Measurements from ENCODE around the gene CD52.
A peak's percentile ranks its signal among the peaks of the same experiment; 100 is the strongest.
"Not testable (repeated sequence)": the region's sequence is repeated elsewhere in the genome, so short reads cannot be mapped to it uniquely, and the experiment has no call there.

Gene CD52

GRCh38 chr1:26287033-26287711 is 30.6 kb upstream of the CD52 start:
- H3K4me1 ChIP-seq (ENCODE audit: control insufficient read depth, insufficient read depth, low read length), result no peaks in the 10 kb centered on the region
- no peaks in the 10 kb centered on the region for H3K36me3 ChIP-seq (ENCODE audit: control insufficient read depth, insufficient read depth, low read length)
- no peaks in the 10 kb centered on the region for H3K27me3 ChIP-seq (ENCODE audit: control insufficient read depth, insufficient read depth, low read length)
- H3K27ac ChIP-seq (ENCODE audit: low read depth, low read length), result peak overlapping the region; percentile 38
- H3K9ac ChIP-seq (ENCODE audit: low read length), result no peak overlapping the region
- no peak overlapping the region for H3K4me3 ChIP-seq (ENCODE audit: low read length)

- Histone ChIP-seq H3K36me3 (ENCODE audit: control insufficient read depth, insufficient read depth, low read length) (no peaks in the 10 kb centered on the region), H3K27me3 (ENCODE audit: control insufficient read depth, insufficient read depth, low read length) (no peaks in the 10 kb centered on the region), H3K27ac (ENCODE audit: low read depth, low read length) (no peak overlapping the region), H3K9ac (ENCODE audit: low read length) (no peak overlapping the region), H3K4me1 (ENCODE audit: control insufficient read depth, insufficient read depth, low read length) (no peaks in the 10 kb centered on the region), H3K4me3 (ENCODE audit: low read length) (no peak overlapping the region)
Measured at GRCh38 chr1:26287811-26288210, 29.9 kb upstream of the CD52 start.

GRCh38 chr1:26288311-26288941 is 29.3 kb upstream of the CD52 start:
- no peak overlapping the region for H3K27ac ChIP-seq (ENCODE audit: low read depth, low read length)

GRCh38 chr1:26289158-26290059 is 28.3 kb upstream of the CD52 start:
- Histone ChIP-seq H3K36me3 (ENCODE audit: control insufficient read depth, insufficient read depth, low read length) (no peaks in the 10 kb centered on the region), H3K9ac (ENCODE audit: low read length) (no peak overlapping the region), H3K4me3 (ENCODE audit: low read length) (no peak overlapping the region), H3K27me3 (ENCODE audit: control insufficient read depth, insufficient read depth, low read length) (no peaks in the 10 kb centered on the region), H3K27ac (ENCODE audit: low read depth, low read length) (no peak overlapping the region), H3K4me1 (ENCODE audit: control insufficient read depth, insufficient read depth, low read length) (no peaks in the 10 kb centered on the region)

More at GRCh38 chr1:26288311-26288941, 29.3 kb upstream of the CD52 start:
- Histone ChIP-seq H3K27me3 (ENCODE audit: control insufficient read depth, insufficient read depth, low read length) (no peaks in the 10 kb centered on the region), H3K9ac (ENCODE audit: low read length) (no peak overlapping the region), H3K4me1 (ENCODE audit: control insufficient read depth, insufficient read depth, low read length) (no peaks in the 10 kb centered on the region), H3K4me3 (ENCODE audit: low read length) (no peak overlapping the region), H3K36me3 (ENCODE audit: control insufficient read depth, insufficient read depth, low read length) (no peaks in the 10 kb centered on the region)

- Histone ChIP-seq H3K36me3 (ENCODE audit: control insufficient read depth, insufficient read depth, low read length) (no peaks in the 10 kb centered on the region), H3K27ac (ENCODE audit: low read depth, low read length) (no peak overlapping the region), H3K4me3 (ENCODE audit: low read length) (no peak overlapping the region), H3K9ac (ENCODE audit: low read length) (no peak overlapping the region), H3K27me3 (ENCODE audit: control insufficient read depth, insufficient read depth, low read length) (no peaks in the 10 kb centered on the region), H3K4me1 (ENCODE audit: control insufficient read depth, insufficient read depth, low read length) (no peaks in the 10 kb centered on the region)
Measured at GRCh38 chr1:26290122-26290881, 27.5 kb upstream of the CD52 start.

- Histone ChIP-seq H3K27me3 (ENCODE audit: control insufficient read depth, insufficient read depth, low read length) (no peaks in the 10 kb centered on the region), H3K4me3 (ENCODE audit: low read length) (no peak overlapping the region), H3K36me3 (ENCODE audit: control insufficient read depth, insufficient read depth, low read length) (no peaks in the 10 kb centered on the region), H3K4me1 (ENCODE audit: control insufficient read depth, insufficient read depth, low read length) (no peaks in the 10 kb centered on the region), H3K27ac (ENCODE audit: low read depth, low read length) (no peak overlapping the region), H3K9ac (ENCODE audit: low read length) (no peak overlapping the region)
Measured at GRCh38 chr1:26290882-26291261, 26.9 kb upstream of the CD52 start.

GRCh38 chr1:26291433-26291832 is 26.3 kb upstream of the CD52 start:
- Histone ChIP-seq H3K27ac (ENCODE audit: low read depth, low read length) (no peak overlapping the region), H3K4me3 (ENCODE audit: low read length) (no peak overlapping the region), H3K27me3 (ENCODE audit: control insufficient read depth, insufficient read depth, low read length) (no peaks in the 10 kb centered on the region), H3K4me1 (ENCODE audit: control insufficient read depth, insufficient read depth, low read length) (no peaks in the 10 kb centered on the region), H3K9ac (ENCODE audit: low read length) (no peak overlapping the region), H3K36me3 (ENCODE audit: control insufficient read depth, insufficient read depth, low read length) (no peaks in the 10 kb centered on the region)

GRCh38 chr1:26291939-26292338 is 25.8 kb upstream of the CD52 start:
- Histone ChIP-seq H3K36me3 (ENCODE audit: control insufficient read depth, insufficient read depth, low read length) (no peaks in the 10 kb centered on the region), H3K4me3 (ENCODE audit: low read length) (no peak overlapping the region), H3K4me1 (ENCODE audit: control insufficient read depth, insufficient read depth, low read length) (no peaks in the 10 kb centered on the region)

GRCh38 chr1:26292735-26293134 is 25.0 kb upstream of the CD52 start:
- H3K36me3 ChIP-seq (ENCODE audit: control insufficient read depth, insufficient read depth, low read length); H3K9ac ChIP-seq (ENCODE audit: low read length); H3K4me1 ChIP-seq (ENCODE audit: control insufficient read depth, insufficient read depth, low read length): not testable (repeated sequence)

More at GRCh38 chr1:26291939-26292338, 25.8 kb upstream of the CD52 start:
- no peak overlapping the region for H3K27ac ChIP-seq (ENCODE audit: low read depth, low read length)
- no peak overlapping the region for H3K9ac ChIP-seq (ENCODE audit: low read length)
- no peaks in the 10 kb centered on the region for H3K27me3 ChIP-seq (ENCODE audit: control insufficient read depth, insufficient read depth, low read length)

GRCh38 chr1:26293911-26294463 is 23.8 kb upstream of the CD52 start:
- H3K4me1 ChIP-seq (ENCODE audit: control insufficient read depth, insufficient read depth, low read length), result no peaks in the 10 kb centered on the region
- H3K4me3 ChIP-seq (ENCODE audit: low read length), result no peak overlapping the region
- no peaks in the 10 kb centered on the region for H3K27me3 ChIP-seq (ENCODE audit: control insufficient read depth, insufficient read depth, low read length)
- no peak overlapping the region for H3K27ac ChIP-seq (ENCODE audit: low read depth, low read length)
- no peak overlapping the region for H3K9ac ChIP-seq (ENCODE audit: low read length)
- H3K36me3 ChIP-seq (ENCODE audit: control insufficient read depth, insufficient read depth, low read length), result no peaks in the 10 kb centered on the region

More at GRCh38 chr1:26292735-26293134, 25.0 kb upstream of the CD52 start:
- H3K27me3 ChIP-seq (ENCODE audit: control insufficient read depth, insufficient read depth, low read length); H3K27ac ChIP-seq (ENCODE audit: low read depth, low read length); H3K4me3 ChIP-seq (ENCODE audit: low read length): not testable (repeated sequence)

- Histone ChIP-seq H3K4me1 (ENCODE audit: control insufficient read depth, insufficient read depth, low read length) (no peaks in the 10 kb centered on the region), H3K27me3 (ENCODE audit: control insufficient read depth, insufficient read depth, low read length) (no peaks in the 10 kb centered on the region), H3K27ac (ENCODE audit: low read depth, low read length) (no peak overlapping the region), H3K9ac (ENCODE audit: low read length) (no peak overlapping the region), H3K36me3 (ENCODE audit: control insufficient read depth, insufficient read depth, low read length) (no peaks in the 10 kb centered on the region), H3K4me3 (ENCODE audit: low read length) (no peak overlapping the region)
Measured at GRCh38 chr1:26295194-26296138, 22.3 kb upstream of the CD52 start.

All from rectal smooth muscle tissue (tissue), 1 donor.